Naive thymus-derived CD8-positive, alpha-beta T cell (primary cell): ENCODE results near the gene GNAQ. TPM values are rescaled to one million over a fixed set of nuclear protein-coding genes. Genes with fewer than 3 reads are reported as not detected.
"Not testable (repeated sequence)": the region's sequence is repeated elsewhere in the genome, so short reads cannot be mapped to it uniquely, and the experiment has no call there.

Source experiments
- ATAC-seq, 2 donors: fragments of 150-1000 bp; cut with Tn5 transposase in 1 of 2; sonication (Bioruptor Pico), chemical (Tn5 transposase) in 1 of 2; 1 replicate in 1 of 2; 2 replicates in 1 of 2; pipeline ENCODE4 v1.10.0; 2021; ENCODE audit warnings: mild to moderate bottlenecking in 2 of 2, moderate library complexity in 2 of 2
- POLR2A ChIA-PET: fragments of 350-600 bp; sonication (Branson Sonifier 250); formaldehyde crosslinking; loops from one replicate; lab custom pipeline; 2021; ENCODE audit warnings: antibody characterized with exemption; lab: Charles Lee
- DNase-seq, 10 donors: peaks; one replicate each; pipeline versions ENCODE4 v3.0.0 to v3.0.0-alpha.2; 2020 to 2022
- H3K27ac Mint-ChIP-seq, 10 donors: one replicate each; pipeline ENCODE4 v1.8.0; 2020 to 2022; ENCODE audit warnings: mild to moderate bottlenecking in 10 of 10, mixed read lengths in 10 of 10, moderate library complexity in 4 of 10, inconsistent platforms in 1 of 10
- H3K27me3 Mint-ChIP-seq, 5 donors: one replicate each; pipeline ENCODE4 v1.8.0; 2021 to 2022; ENCODE audit warnings: mixed read lengths in 5 of 5
- H3K36me3 Mint-ChIP-seq, 3 donors: one replicate each; pipeline ENCODE4 v1.8.0; 2020 to 2022; ENCODE audit warnings: mixed read lengths in 3 of 3, mild to moderate bottlenecking in 2 of 3, inconsistent platforms in 1 of 3
- H3K4me1 Mint-ChIP-seq, 4 donors: one replicate each; pipeline ENCODE4 v1.8.0; 2021 to 2022; ENCODE audit warnings: mixed read lengths in 4 of 4
- H3K4me3 Mint-ChIP-seq, 10 donors: one replicate each; pipeline ENCODE4 v1.8.0; 2020 to 2022; ENCODE audit warnings: mild to moderate bottlenecking in 10 of 10, mixed read lengths in 10 of 10, moderate library complexity in 6 of 10, inconsistent platforms in 1 of 10
- H3K9me3 Mint-ChIP-seq, 9 donors: one replicate each; pipeline ENCODE4 v1.8.0; 2020 to 2022; ENCODE audit warnings: mixed read lengths in 9 of 9, mild to moderate bottlenecking in 3 of 9, inconsistent platforms in 1 of 9, moderate library complexity in 1 of 9
- polyA plus RNA-seq, 3 donors: library from polyadenylated mRNA; unstranded; fragments of 300-500 nt; fragmentation: Illumina TruSeq; gene quantifications; one replicate each; pipeline ENCODE4 v1.2.3, GENCODE V29; 2021
- total RNA-seq, 8 experiments: library from RNA in 2 of 8; stranded (reverse) in 2 of 8; gene quantifications; one replicate each; pipeline ENCODE4 v1.2.3 and lab custom pipeline; 2021 to 2026

The GNAQ gene
- total and polyA plus RNA-seq, 5 experiments from 2014 or later: 6.9 to 40.0 (median 15.6) TPM

GRCh38 chr9:77760919-77761318 is 270.7 kb downstream of the GNAQ start:
- H3K4me3 Mint-ChIP-seq, DNase-seq, H3K4me1 Mint-ChIP-seq, H3K9me3 Mint-ChIP-seq, H3K27me3 Mint-ChIP-seq, H3K27ac Mint-ChIP-seq, POLR2A ChIA-PET, ATAC-seq: not testable (repeated sequence)
- peaks cover 17 to 24% (median 23%) of the 10 kb centered on the region in 3 donors for H3K36me3 Mint-ChIP-seq

DNA sequence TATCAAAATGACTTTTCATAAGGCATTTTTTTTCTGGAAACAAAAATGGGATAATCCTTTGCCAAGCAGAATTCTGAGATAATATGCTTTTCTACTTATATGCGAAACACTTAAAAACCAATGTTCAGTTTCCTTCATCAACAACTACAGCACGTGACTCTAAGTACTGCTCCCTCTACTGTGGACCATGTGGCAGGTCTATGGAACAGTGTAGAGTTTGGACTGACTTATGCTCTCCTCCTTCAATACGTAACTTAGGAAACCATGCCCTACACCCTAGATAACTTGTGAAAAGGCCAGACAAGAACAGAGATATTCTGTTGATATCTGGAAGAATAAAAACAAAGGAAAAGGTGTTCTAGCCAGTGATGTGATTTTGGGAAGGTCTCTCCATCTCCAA is 272.2 kb downstream of the GNAQ start:
- Mint-ChIP-seq H3K9me3 (peaks cover 0 to 5% (median 0%) of the 10 kb centered on the region in 9 donors), H3K4me3 (no peak overlapping the region), H3K27ac (peak overlapping the region in 1 of 10 donors; percentile 31), H3K27me3 (no peaks in the 10 kb centered on the region), H3K4me1 (peaks cover 0 to 3% (median 0%) of the 10 kb centered on the region in 4 donors), H3K36me3 (peaks cover 17 to 20% (median 17%) of the 10 kb centered on the region in 3 donors)
- DNase-seq (no peak), ATAC-seq (no peak)
- POLR2A ChIA-PET: no interaction called here

GRCh38 chr9:77756449-77756848 is 275.2 kb downstream of the GNAQ start:
- Mint-ChIP-seq H3K27me3 (no peaks in the 10 kb centered on the region), H3K4me3 (no peak overlapping the region), H3K4me1 (peaks cover 2 to 9% (median 7%) of the 10 kb centered on the region in 4 donors), H3K36me3 (peaks cover 10 to 15% (median 12%) of the 10 kb centered on the region in 3 donors), H3K9me3 (peaks cover 0 to 4% (median 0%) of the 10 kb centered on the region in 9 donors), H3K27ac (no peak overlapping the region)
- ATAC-seq: no peak
- no peak for DNase-seq
- POLR2A ChIA-PET: no interaction called here

- peaks cover 10 to 15% (median 14%) of the 10 kb centered on the region in 3 donors for H3K36me3 Mint-ChIP-seq
- no peak for DNase-seq
- H3K9me3 Mint-ChIP-seq: no peaks in the 10 kb centered on the region
- peak overlapping the region in 1 of 10 donors; percentile 10 for H3K27ac Mint-ChIP-seq
- no peaks in the 10 kb centered on the region for H3K27me3 Mint-ChIP-seq
- no peak for ATAC-seq
- POLR2A ChIA-PET: no interaction called here
- peaks cover 6 to 10% (median 8%) of the 10 kb centered on the region in 4 donors for H3K4me1 Mint-ChIP-seq
- no peak overlapping the region for H3K4me3 Mint-ChIP-seq
Observed at GRCh38 chr9:77753180-77753579, 278.4 kb downstream of the GNAQ start.

- DNase-seq (no peak), ATAC-seq (no peak)
- Mint-ChIP-seq H3K27ac (peak overlapping the region in 2 of 10 donors; percentile 35 to 46), H3K4me3 (no peak overlapping the region), H3K27me3 (no peaks in the 10 kb centered on the region), H3K36me3 (peaks cover 10 to 14% (median 11%) of the 10 kb centered on the region in 3 donors), H3K9me3 (no peaks in the 10 kb centered on the region), H3K4me1 (peaks cover 8 to 15% (median 14%) of the 10 kb centered on the region in 4 donors)
- POLR2A ChIA-PET: no interaction called here
Observed at GRCh38 chr9:77752554-77752953, 279.1 kb downstream of the GNAQ start.

DNA sequence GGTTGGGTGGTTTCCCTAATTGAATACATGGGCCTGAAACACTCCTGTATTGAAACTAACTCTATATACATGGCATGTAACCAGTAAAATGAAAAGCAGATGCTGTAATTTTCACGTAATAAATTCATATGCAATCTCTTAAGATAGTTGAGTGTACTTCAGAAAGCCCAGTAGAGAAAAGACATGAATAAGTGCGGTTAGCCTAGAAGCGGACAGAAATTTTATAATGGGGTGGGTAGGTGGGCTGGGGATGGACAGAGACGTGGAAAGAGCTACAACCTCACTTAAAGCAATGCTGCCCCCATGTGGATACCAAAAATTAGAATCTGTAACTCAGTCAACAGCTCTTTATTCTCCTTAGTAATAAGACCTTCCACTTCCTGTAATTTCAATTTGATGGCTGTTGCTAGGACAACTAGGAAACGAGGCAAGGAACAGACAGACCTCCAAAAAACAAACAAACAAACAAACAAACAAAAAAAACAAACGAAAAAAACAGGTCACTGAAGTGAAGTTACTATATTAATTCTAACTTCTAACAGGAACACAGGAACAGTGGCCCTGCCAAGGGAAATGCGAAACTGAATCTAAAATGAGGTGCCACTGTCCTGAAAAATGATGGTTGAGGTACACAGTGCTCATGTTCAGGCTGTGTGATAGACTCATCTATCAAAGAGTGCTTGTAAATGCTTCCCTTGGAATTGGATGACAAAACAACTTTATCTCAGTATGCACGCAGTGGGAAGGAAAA is 280.1 kb downstream of the GNAQ start:
- ATAC-seq: peak in 1 of 2 donors; percentile 40
- H3K4me3 Mint-ChIP-seq: no peak overlapping the region
- DNase-seq: peak in 3 of 10 donors; percentile 1 to 25 (median 14)
- peak overlapping the region in 5 of 10 donors; percentile 32 to 64 (median 44) for H3K27ac Mint-ChIP-seq
- H3K9me3 Mint-ChIP-seq: no peaks in the 10 kb centered on the region
- no peaks in the 10 kb centered on the region for H3K27me3 Mint-ChIP-seq
- H3K4me1 Mint-ChIP-seq: peaks cover 8 to 20% (median 19%) of the 10 kb centered on the region in 4 donors
- H3K36me3 Mint-ChIP-seq: peaks cover 4 to 11% (median 5%) of the 10 kb centered on the region in 3 donors
- POLR2A ChIA-PET: no interaction called here

DNA sequence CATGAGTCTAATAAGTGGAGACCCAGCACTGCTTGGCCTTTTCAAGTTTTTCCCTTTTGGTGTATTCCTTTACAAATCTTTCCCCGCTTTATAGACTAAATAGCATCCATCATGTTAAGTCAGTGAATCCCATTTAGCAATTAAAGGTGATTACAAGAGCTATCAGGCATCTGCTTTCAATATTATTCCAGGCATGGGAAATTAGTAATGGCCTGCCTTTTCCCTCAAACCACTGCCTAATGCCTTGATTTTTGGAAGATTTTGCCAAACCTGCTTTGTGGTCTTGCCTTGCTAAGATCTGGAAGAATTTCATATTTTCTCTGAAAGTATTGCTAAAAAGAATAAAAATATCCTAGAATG is 280.6 kb downstream of the GNAQ start:
- DNase-seq (no peak), ATAC-seq (no peak)
- no peak overlapping the region for H3K4me3 Mint-ChIP-seq
- H3K27me3 Mint-ChIP-seq: no peaks in the 10 kb centered on the region
- H3K4me1 Mint-ChIP-seq: peaks cover 12 to 25% (median 23%) of the 10 kb centered on the region in 4 donors
- no peaks in the 10 kb centered on the region for H3K9me3 Mint-ChIP-seq
- POLR2A ChIA-PET: no interaction called here
- no peak overlapping the region for H3K27ac Mint-ChIP-seq
- H3K36me3 Mint-ChIP-seq: peaks cover 1 to 11% (median 6%) of the 10 kb centered on the region in 3 donors

- H3K27ac Mint-ChIP-seq: no peak overlapping the region
Observed at GRCh38 chr9:77750284-77750683, 281.3 kb downstream of the GNAQ start.

DNA sequence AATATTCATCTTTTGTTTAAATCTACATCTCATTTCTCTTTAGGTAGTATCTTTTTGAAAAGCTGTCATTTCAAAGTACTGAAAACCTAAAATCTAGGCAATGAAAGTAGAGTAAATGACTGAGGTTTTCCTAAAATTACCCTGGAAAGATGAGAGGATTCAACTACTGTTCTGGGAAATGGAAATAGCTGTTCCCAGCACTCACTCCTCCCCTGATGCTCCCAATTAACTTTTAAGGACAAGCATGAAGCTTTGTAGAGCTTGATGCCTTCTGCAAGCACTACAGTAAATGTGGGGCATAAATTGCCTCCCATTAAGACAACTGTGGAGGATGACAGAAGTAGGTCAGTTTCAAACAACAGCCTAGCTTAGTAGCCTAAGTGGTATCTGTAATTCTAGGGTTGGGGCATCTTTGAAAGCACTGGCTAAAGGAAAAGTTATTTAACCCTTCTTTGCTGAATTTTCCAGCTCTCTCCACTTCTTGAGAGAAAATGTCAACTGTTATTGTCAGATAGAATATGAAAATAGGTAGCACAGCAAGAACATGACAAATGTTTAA is 283.3 kb downstream of the GNAQ start:
- no peak for DNase-seq
- Mint-ChIP-seq H3K4me3 (no peak overlapping the region), H3K4me1 (peaks cover 14 to 33% (median 24%) of the 10 kb centered on the region in 4 donors), H3K27me3 (no peaks in the 10 kb centered on the region), H3K36me3 (peaks cover 0 to 14% (median 6%) of the 10 kb centered on the region in 3 donors), H3K9me3 (no peaks in the 10 kb centered on the region), H3K27ac (no peak overlapping the region)
- ATAC-seq: no peak
- POLR2A ChIA-PET: no interaction called here

More at GRCh38 chr9:77750284-77750683, 281.3 kb downstream of the GNAQ start:
- Mint-ChIP-seq H3K9me3 (no peaks in the 10 kb centered on the region), H3K4me1 (peaks cover 12 to 31% (median 23%) of the 10 kb centered on the region in 4 donors), H3K27me3 (no peaks in the 10 kb centered on the region), H3K4me3 (no peak overlapping the region), H3K36me3 (peaks cover 0 to 11% (median 6%) of the 10 kb centered on the region in 3 donors)
- POLR2A ChIA-PET: no interaction called here
- ATAC-seq (no peak), DNase-seq (no peak)

GRCh38 chr9:77747163-77747562 is 284.4 kb downstream of the GNAQ start:
- Mint-ChIP-seq H3K27me3 (no peaks in the 10 kb centered on the region), H3K27ac (peak overlapping the region in 2 of 10 donors; percentile 36 to 39), H3K36me3 (peaks cover 0 to 17% (median 6%) of the 10 kb centered on the region in 3 donors), H3K4me3 (no peak overlapping the region), H3K9me3 (no peaks in the 10 kb centered on the region), H3K4me1 (peaks cover 17 to 36% (median 23%) of the 10 kb centered on the region in 4 donors)
- ATAC-seq: no peak
- POLR2A ChIA-PET: no interaction called here
- DNase-seq: no peak

- Mint-ChIP-seq H3K27me3 (no peaks in the 10 kb centered on the region), H3K27ac (peak overlapping the region in 2 of 10 donors; percentile 12 to 64), H3K9me3 (no peaks in the 10 kb centered on the region), H3K4me1 (peaks cover 11 to 29% (median 16%) of the 10 kb centered on the region in 4 donors), H3K36me3 (peaks cover 0 to 14% (median 6%) of the 10 kb centered on the region in 3 donors), H3K4me3 (no peak overlapping the region)
- ATAC-seq (no peak), DNase-seq (no peak)
- POLR2A ChIA-PET: interaction anchor here (0.7 kb wide), 1 partner anchor 66 kb away, joined by 3 read pairs; no protein-coding TSS in a partner anchor
Observed at GRCh38 chr9:77744841-77745430, 286.7 kb downstream of the GNAQ start.

GRCh38 chr9:77743386-77743785 is 288.2 kb downstream of the GNAQ start:
- Mint-ChIP-seq H3K27me3 (no peaks in the 10 kb centered on the region), H3K36me3 (peaks cover 0 to 18% (median 6%) of the 10 kb centered on the region in 3 donors), H3K9me3 (no peaks in the 10 kb centered on the region), H3K4me1 (peaks cover 11 to 29% (median 18%) of the 10 kb centered on the region in 4 donors), H3K27ac (peak overlapping the region in 1 of 10 donors; percentile 21), H3K4me3 (no peak overlapping the region)
- POLR2A ChIA-PET: no interaction called here
- no peak for DNase-seq
- no peak for ATAC-seq
